Right atrium auricular region (tissue), 2 donors: ENCODE results near the gene FSIP1. TPM values are rescaled to one million over a fixed set of nuclear protein-coding genes. Genes with fewer than 3 reads are reported as not detected.

Experiments
- DNase-seq: peaks from one replicate; pipeline ENCODE4 v3.0.0-alpha.2; 2019; ENCODE audit warnings: low spot score
- H3K27ac ChIP-seq, 2 donors: fragments of 200-600 bp; sonication (generic); 1 replicate in 1 of 2; 2 replicates in 1 of 2; pipeline ENCODE4 v1.5.1; 2016 to 2019
- H3K27me3 ChIP-seq, 2 donors: fragments of 200-600 bp; sonication (generic); one replicate each; pipeline versions ENCODE4 v1.5.1 to v1.6.0; 2017 to 2019
- H3K36me3 ChIP-seq: fragments of 200-600 bp; sonication (generic); one replicate; pipeline ENCODE4 v1.5.1; 2016
- H3K4me1 ChIP-seq, 2 donors: fragments of 200-600 bp; sonication (generic); one replicate each; pipeline versions ENCODE4 v1.5.1 to v1.6.0; 2017 to 2019
- H3K4me3 ChIP-seq, 2 donors: fragments of 200-600 bp; sonication (generic); 1 replicate in 1 of 2; 2 replicates in 1 of 2; pipeline ENCODE4 v1.5.1; 2017 to 2019; ENCODE audit warnings: mild to moderate bottlenecking in 1 of 2, moderate library complexity in 1 of 2
- H3K9me3 ChIP-seq, 2 donors: fragments of 200-600 bp; sonication (generic); one replicate each; pipeline ENCODE4 v1.5.1; 2019
- CTCF ChIP-seq, 2 donors: fragments of 200-600 bp; sonication (generic); IDR thresholded peaks; one replicate each; pipeline ENCODE4 v1.5.1; 2019; ENCODE audit warnings: antibody characterized with exemption in 2 of 2
- total RNA-seq, 2 donors: library from RNA; depleted of rRNA; stranded (reverse); fragments of >200 nt; gene quantifications; one replicate each; pipeline ENCODE4 v1.1.0, GENCODE V29; 2016

The FSIP1 gene
- total RNA-seq, 2 donors from 2014 or later, result 0.24 TPM; not detected in 1

- TF ChIP-seq CTCF (IDR thresholded peaks at IDR 0.05), result no peak
- Histone ChIP-seq H3K4me3 (no peak overlapping the region), H3K36me3 (no peaks in the 10 kb centered on the region), H3K9me3 (no peaks in the 10 kb centered on the region), H3K4me1 (peaks cover 0 to 13% of the 10 kb centered on the region in 2 donors), H3K27ac (no peak overlapping the region), H3K27me3 (no peaks in the 10 kb centered on the region)
- no peak for DNase-seq
Measured at GRCh38 chr15:39553947-39554693, 228.5 kb downstream of the FSIP1 start.

- Histone ChIP-seq H3K9me3 (no peaks in the 10 kb centered on the region), H3K27ac (no peak overlapping the region), H3K4me3 (no peak overlapping the region), H3K36me3 (no peaks in the 10 kb centered on the region), H3K27me3 (no peaks in the 10 kb centered on the region), H3K4me1 (peaks cover 0 to 13% of the 10 kb centered on the region in 2 donors)
- no peak for DNase-seq
- no peak for TF ChIP-seq CTCF (IDR thresholded peaks at IDR 0.05)
Measured at GRCh38 chr15:39552556-39552955, 230.1 kb downstream of the FSIP1 start.

GRCh38 chr15:39551476-39551875 is 231.2 kb downstream of the FSIP1 start:
- DNase-seq, result no peak
- Histone ChIP-seq H3K27ac (no peak overlapping the region), H3K27me3 (no peaks in the 10 kb centered on the region), H3K4me3 (no peak overlapping the region), H3K36me3 (no peaks in the 10 kb centered on the region), H3K9me3 (no peaks in the 10 kb centered on the region), H3K4me1 (peaks cover 0 to 13% of the 10 kb centered on the region in 2 donors)
- TF ChIP-seq CTCF (IDR thresholded peaks at IDR 0.05), result no peak

Other genes with a start within 250 kb of the FSIP1 start
- gene THBS1, start 201.8 kb downstream of the FSIP1 start, total RNA-seq, result 100 to 1,000 TPM in 1 of 2 donors, 10 to 100 TPM in 1; 67.8 to 205 TPM
- 1 to 10 TPM; 4.3 to 6.7 TPM for gene GPR176, start 137.4 kb upstream of the FSIP1 start, total RNA-seq
- 10 to 100 TPM; 27.8 to 28.1 TPM for gene EIF2AK4, start 151.3 kb upstream of the FSIP1 start, total RNA-seq